HEK293 (cell line): ENCODE measurements around the gene TCEAL5.

Experiments
- EGR2 ChIP-seq: fragments of 450-650 bp; formaldehyde crosslinking; IDR thresholded peaks from 2 replicates; pipeline ENCODE4 v1.5.1; 2016; ENCODE audit warnings: low read depth, missing biosample characterization, missing genetic modification characterization
- GLI2 ChIP-seq: fragments of 450-650 bp; formaldehyde crosslinking; IDR thresholded peaks from 2 replicates; pipeline ENCODE4; 2017; ENCODE audit warnings: missing biosample characterization, missing genetic modification characterization, low read depth, borderline replicate concordance
- GLIS1 ChIP-seq: fragments of 450-650 bp; formaldehyde crosslinking; IDR thresholded peaks from 2 replicates; pipeline ENCODE4 v1.5.1; 2016; ENCODE audit warnings: missing biosample characterization, missing genetic modification characterization
- IKZF3 ChIP-seq: fragments of 450-650 bp; IDR thresholded peaks from 2 replicates; pipeline ENCODE4 v1.5.0; 2018; ENCODE audit warnings: missing biosample characterization, mild to moderate bottlenecking, missing genetic modification characterization, moderate library complexity
- KLF9 ChIP-seq: fragments of 450-650 bp; formaldehyde crosslinking; IDR thresholded peaks from 2 replicates; pipeline ENCODE4 v1.5.1; 2016; ENCODE audit warnings: missing biosample characterization, missing genetic modification characterization, low read depth
- MZF1 ChIP-seq: fragments of 450-650 bp; formaldehyde crosslinking; IDR thresholded peaks from 2 replicates; pipeline ENCODE4 v1.5.1; 2017; ENCODE audit warnings: missing biosample characterization, missing genetic modification characterization, borderline replicate concordance
- OSR2 ChIP-seq: fragments of 450-650 bp; formaldehyde crosslinking; IDR thresholded peaks from 2 replicates; pipeline ENCODE4 v1.5.1; 2016; ENCODE audit warnings: missing biosample characterization, missing genetic modification characterization
- PATZ1 ChIP-seq: fragments of 450-650 bp; formaldehyde crosslinking; IDR thresholded peaks from 2 replicates; pipeline ENCODE4 v1.5.1; 2016; ENCODE audit warnings: missing biosample characterization, missing genetic modification characterization
- PRDM2 ChIP-seq: fragments of 450-650 bp; formaldehyde crosslinking; IDR thresholded peaks from 2 replicates; pipeline ENCODE4 v1.5.1; 2016; ENCODE audit warnings: missing biosample characterization, missing genetic modification characterization, borderline replicate concordance
- ZBTB1 ChIP-seq: fragments of 450-650 bp; formaldehyde crosslinking; IDR thresholded peaks from 2 replicates; pipeline ENCODE4 v1.5.1; 2016; ENCODE audit warnings: missing biosample characterization, missing genetic modification characterization
- ZBTB21 ChIP-seq: fragments of 450-650 bp; formaldehyde crosslinking; IDR thresholded peaks from 2 replicates; pipeline ENCODE4 v1.5.1; 2017; ENCODE audit warnings: missing biosample characterization, missing genetic modification characterization
- ZFP69B ChIP-seq: fragments of 450-650 bp; formaldehyde crosslinking; IDR thresholded peaks from 2 replicates; pipeline ENCODE4 v1.5.1; 2016; ENCODE audit warnings: missing biosample characterization, missing genetic modification characterization
- ZNF132 ChIP-seq: fragments of 450-650 bp; formaldehyde crosslinking; IDR thresholded peaks from 2 replicates; pipeline ENCODE4 v1.5.1; 2017; ENCODE audit warnings: missing biosample characterization, missing genetic modification characterization, borderline replicate concordance
- ZNF146 ChIP-seq: fragments of 450-650 bp; formaldehyde crosslinking; IDR thresholded peaks from 2 replicates; pipeline ENCODE4 v1.5.1; 2016; ENCODE audit warnings: missing biosample characterization, missing genetic modification characterization
- ZNF155 ChIP-seq: fragments of 450-650 bp; formaldehyde crosslinking; IDR thresholded peaks from 2 replicates; pipeline ENCODE4 v1.5.1; 2016; ENCODE audit warnings: missing biosample characterization, missing genetic modification characterization
- ZNF324 ChIP-seq: fragments of 450-650 bp; formaldehyde crosslinking; IDR thresholded peaks from 2 replicates; pipeline ENCODE4 v1.5.1; 2016; ENCODE audit warnings: missing biosample characterization, missing genetic modification characterization
- ZNF354C ChIP-seq: fragments of 450-650 bp; formaldehyde crosslinking; IDR thresholded peaks from 2 replicates; pipeline ENCODE4 v1.5.1; 2016; ENCODE audit warnings: missing biosample characterization, missing genetic modification characterization, low read depth, borderline replicate concordance
- ZNF362 ChIP-seq: fragments of 450-650 bp; formaldehyde crosslinking; IDR thresholded peaks from 2 replicates; pipeline ENCODE4 v1.5.1; 2016; ENCODE audit warnings: missing biosample characterization, missing genetic modification characterization
- ZNF518A ChIP-seq: fragments of 450-650 bp; formaldehyde crosslinking; conservative IDR thresholded peaks from 2 replicates; pipeline ENCODE4 v1.5.1; 2016; ENCODE audit warnings: low read depth, missing biosample characterization, missing genetic modification characterization
- ZNF544 ChIP-seq: fragments of 450-650 bp; formaldehyde crosslinking; IDR thresholded peaks from 2 replicates; pipeline ENCODE4 v1.5.0; 2017; ENCODE audit warnings: missing biosample characterization, missing genetic modification characterization
- ZNF549 ChIP-seq: fragments of 450-650 bp; IDR thresholded peaks from 2 replicates; pipeline ENCODE4 v1.5.1; 2018; ENCODE audit warnings: missing biosample characterization, missing genetic modification characterization, mild to moderate bottlenecking, inconsistent platforms, moderate library complexity
- ZNF624 ChIP-seq: fragments of 450-650 bp; formaldehyde crosslinking; IDR thresholded peaks from 2 replicates; pipeline ENCODE4 v1.5.1; 2017; ENCODE audit warnings: missing biosample characterization, missing genetic modification characterization
- ZNF776 ChIP-seq: fragments of 450-650 bp; formaldehyde crosslinking; IDR thresholded peaks from 2 replicates; pipeline ENCODE4 v1.5.0; 2017; ENCODE audit warnings: missing biosample characterization, missing genetic modification characterization, borderline replicate concordance
- ZNF785 ChIP-seq: fragments of 450-650 bp; formaldehyde crosslinking; IDR thresholded peaks from 2 replicates; pipeline ENCODE4 v1.5.1; 2016; ENCODE audit warnings: missing biosample characterization, missing genetic modification characterization
- ZSCAN23 ChIP-seq: fragments of 450-650 bp; formaldehyde crosslinking; IDR thresholded peaks from 2 replicates; pipeline ENCODE4 v1.5.1; 2016; ENCODE audit warnings: missing biosample characterization, missing genetic modification characterization
- ZSCAN30 ChIP-seq: fragments of 450-650 bp; IDR thresholded peaks from 2 replicates; pipeline ENCODE4 v1.5.1; 2018; ENCODE audit warnings: missing biosample characterization, mild to moderate bottlenecking, missing genetic modification characterization, moderate library complexity
- ZXDB ChIP-seq: fragments of 450-650 bp; formaldehyde crosslinking; IDR thresholded peaks from 2 replicates; pipeline ENCODE4 v1.5.1; 2016; ENCODE audit warnings: missing biosample characterization, missing genetic modification characterization

Gene TCEAL5

GRCh38 chrX:103254171-103254824, 22.3 kb downstream of the TCEAL5 start (continued):
- no peak for TF ChIP-seq ZNF518A
- TF ChIP-seq ZNF146 = no peak
- peak; percentile 69 for TF ChIP-seq EGR2 (tag by site-specific recombination)
- TF ChIP-seq GLI2 (tag by site-specific recombination) = no peak
- no peak for TF ChIP-seq ZNF549 (tag by site-specific recombination)
- TF ChIP-seq ZNF785 (tag by site-specific recombination) = no peak
- TF ChIP-seq ZNF776 (tag by site-specific recombination) = no peak
- TF ChIP-seq ZNF544 (tag by site-specific recombination) = no peak
- no peak for TF ChIP-seq ZNF324 (tag by site-specific recombination)
- no peak for TF ChIP-seq MZF1 (tag by site-specific recombination)
- no peak for TF ChIP-seq ZBTB1 (tag by site-specific recombination)
- TF ChIP-seq ZNF354C (tag by site-specific recombination) = no peak
- no peak for TF ChIP-seq PATZ1
- no peak for TF ChIP-seq PRDM2 (tag by site-specific recombination)
- no peak for TF ChIP-seq ZSCAN30 (tag by site-specific recombination)
- TF ChIP-seq ZNF132 = no peak
- no peak for TF ChIP-seq KLF9
- TF ChIP-seq GLIS1 (tag by site-specific recombination) = no peak
- TF ChIP-seq ZBTB21 (tag by site-specific recombination) = peak; percentile 18; the same call in 1 of the 2 replicates
- TF ChIP-seq ZSCAN23 = no peak
- no peak for TF ChIP-seq ZNF362 (tag by site-specific recombination)
- no peak for TF ChIP-seq ZFP69B (tag by site-specific recombination)
- TF ChIP-seq IKZF3 (tag by site-specific recombination) = no peak
- peak; percentile 59 for TF ChIP-seq OSR2 (tag by site-specific recombination)
- TF ChIP-seq ZNF624 (tag by site-specific recombination) = no peak
- TF ChIP-seq ZNF155 = no peak
- peak; percentile 24; the same call in 1 of the 2 replicates for TF ChIP-seq ZXDB (tag by site-specific recombination)
